B cell (primary cell): ENCODE data around the gene APMAP. TPM values are rescaled to one million over a fixed set of nuclear protein-coding genes. Genes with fewer than 3 reads are reported as not detected.
"Not testable (repeated sequence)": the region's sequence is repeated elsewhere in the genome, so short reads cannot be mapped to it uniquely, and the experiment has no call there.

ENCODE experiments used
- ATAC-seq: fragments of 200-7000 bp; cut with Tn5 transposase; one replicate; pipeline ENCODE4 v1.10.0; 2021; ENCODE audit warnings: low read depth, mild to moderate bottlenecking, moderate number of reproducible peaks, moderate library complexity
- CTCF ChIA-PET: fragments of 350-600 bp; sonication (Branson Sonifier 250); formaldehyde crosslinking; loops from one replicate; lab custom pipeline; 2021; ENCODE audit warnings: antibody characterized with exemption, inconsistent platforms; lab: Charles Lee
- POLR2A ChIA-PET: fragments of 350-600 bp; sonication (Branson Sonifier 250); formaldehyde crosslinking; loops from one replicate; lab custom pipeline; 2021; ENCODE audit warnings: antibody characterized with exemption; lab: Charles Lee
- DNase-seq: peaks from one replicate; pipeline ENCODE4 v3.0.0; 2013
- H2AFZ ChIP-seq: 2 replicates; pipeline ENCODE4 v1.6.1; 2012; ENCODE audit warnings: mild to moderate bottlenecking, low read depth, low read length; ENCODE audit not compliant: insufficient read depth, poor library complexity, severe bottlenecking
- H3K27ac ChIP-seq, 2 donors: 1 replicate in 1 of 2; 2 replicates in 1 of 2; pipeline ENCODE4 v1.5.1; 2012 to 2013; ENCODE audit warnings: low read length in 2 of 2, mild to moderate bottlenecking in 2 of 2, moderate library complexity in 1 of 2
- H3K27me3 ChIP-seq, 4 experiments: fragments of 200-600 bp in 1 of 4; sonication (generic) in 1 of 4; replicated peaks in 1 of 4; 1 replicate in 2 of 4; 2 replicates in 2 of 4; pipeline versions ENCODE4 v1.6.1 to v1.7.0; 2013 to 2016; ENCODE audit warnings: low read length in 3 of 4, mild to moderate bottlenecking in 2 of 4, mixed read lengths in 1 of 4, moderate library complexity in 1 of 4; ENCODE audit not compliant: insufficient read depth in 4 of 4, control insufficient read depth in 3 of 4; ENCODE audit errors: control extremely low read depth in 1 of 4
- H3K36me3 ChIP-seq, 2 experiments: replicated peaks in 1 of 2; 1 replicate in 1 of 2; 2 replicates in 1 of 2; pipeline versions ENCODE4 v1.6.1 to v1.7.1; 2013; ENCODE audit warnings: low read length in 1 of 2; ENCODE audit not compliant: insufficient read depth in 2 of 2, control insufficient read depth in 1 of 2; ENCODE audit errors: control extremely low read depth in 1 of 2, extremely low read depth in 1 of 2
- H3K4me1 ChIP-seq, 2 donors: fragments of 200-600 bp in 1 of 2; sonication (generic) in 1 of 2; 1 replicate in 1 of 2; 2 replicates in 1 of 2; pipeline versions ENCODE4 v1.5.1 to v1.6.1; 2013 to 2017; ENCODE audit warnings: low read length in 2 of 2; ENCODE audit not compliant: control insufficient read depth in 2 of 2, insufficient read depth in 2 of 2
- H3K4me2 ChIP-seq: replicated peaks from 2 replicates; pipeline ENCODE3; 2012; ENCODE audit warnings: mild to moderate bottlenecking, low read depth, low read length; ENCODE audit not compliant: poor library complexity, severe bottlenecking
- H3K4me3 ChIP-seq, 5 experiments: fragments of 200-600 bp in 1 of 5; sonication (generic) in 1 of 5; 1 replicate in 3 of 5; 2 replicates in 2 of 5; pipeline versions ENCODE4 v1.5.1 to v1.7.0; 2011 to 2016; ENCODE audit warnings: low read length in 4 of 5, mild to moderate bottlenecking in 4 of 5, low read depth in 2 of 5, control low read depth in 1 of 5, moderate library complexity in 1 of 5; ENCODE audit not compliant: insufficient read depth in 1 of 5; ENCODE audit errors: control extremely low read depth in 1 of 5, extremely low read depth in 1 of 5
- H3K79me2 ChIP-seq: fragments of 200-600 bp; sonication (generic); one replicate; pipeline ENCODE4 v1.6.0; 2016; ENCODE audit warnings: low read length; ENCODE audit not compliant: control insufficient read depth, insufficient read depth
- H3K9ac ChIP-seq: fragments of 200-600 bp; sonication (generic); 2 replicates; pipeline ENCODE4 v1.6.1; 2017; ENCODE audit warnings: mild to moderate bottlenecking, low read length, moderate library complexity
- H3K9me3 ChIP-seq, 3 donors: one replicate each; pipeline versions ENCODE4 v1.6.1 to v1.7.1; 2013; ENCODE audit warnings: low read length in 2 of 3; ENCODE audit not compliant: control insufficient read depth in 2 of 3, insufficient read depth in 1 of 3; ENCODE audit errors: control extremely low read depth in 1 of 3
- H4K20me1 ChIP-seq: 2 replicates; pipeline ENCODE4 v1.6.0; 2012; ENCODE audit warnings: mild to moderate bottlenecking, low read length; ENCODE audit not compliant: insufficient read depth, control insufficient read depth, poor library complexity, severe bottlenecking
- H3K27ac Mint-ChIP-seq: one replicate; pipeline ENCODE4 v1.8.0; 2021; ENCODE audit warnings: mixed read lengths
- H3K27me3 Mint-ChIP-seq: one replicate; pipeline ENCODE4 v1.8.0; 2021; ENCODE audit warnings: mixed read lengths
- H3K4me1 Mint-ChIP-seq: one replicate; pipeline ENCODE4 v1.8.0; 2021; ENCODE audit warnings: mixed read lengths
- H3K4me3 Mint-ChIP-seq: one replicate; pipeline ENCODE4 v1.8.0; 2021; ENCODE audit warnings: mixed read lengths
- H3K9me3 Mint-ChIP-seq: one replicate; pipeline ENCODE4 v1.8.0; 2022; ENCODE audit warnings: mixed read lengths; ENCODE audit not compliant: insufficient read depth
- CTCF ChIP-seq: fragments of 200-600 bp; IDR thresholded peaks from one replicate; pipeline ENCODE4 v1.8.0; 2022; ENCODE audit warnings: antibody characterized with exemption, mild to moderate bottlenecking
- EZH2 ChIP-seq: IDR thresholded peaks from 2 replicates; pipeline ENCODE4 v1.6.1; 2012; ENCODE audit warnings: borderline replicate concordance, low read depth, mild to moderate bottlenecking, moderate library complexity, low read length; ENCODE audit not compliant: insufficient read depth, poor library complexity, severe bottlenecking
- WGBS: methylation state at CpG from one replicate; pipeline ENCODE4 v1.1.5; 2013; ENCODE audit warnings: missing lambda C conversion rate; ENCODE audit not compliant: insufficient coverage; 5-methylcytosine and 5-hydroxymethylcytosine counted together
- intact Hi-C: fragments of 100-400 bp; cut with micrococcal nuclease; formaldehyde crosslinking; loops from one replicate; pipeline ENCODE4 v1.10.0; 2022
- polyA plus RNA-seq: library from polyadenylated mRNA; depleted of rRNA; stranded (reverse); fragments of >200 nt; gene quantifications from 2 replicates; pipeline ENCODE4 v1.2.3, GENCODE V29; 2012
- total RNA-seq, 2 donors: library from RNA; stranded (reverse); fragments of 120-200 nt in 1 of 2; gene quantifications; 1 replicate in 1 of 2; 2 replicates in 1 of 2; pipeline versions ENCODE4 v1.2.3 to v1.2.4, GENCODE V29; 2013 to 2022

APMAP gene
- total and polyA plus RNA-seq, 2 donors (not counting 1 experiment from before 2014, with no cell fraction given): 9.1 to 28.0 TPM

GRCh38 chr20:24933266-24933908, 59.2 kb downstream of the APMAP start:
- ChIA-PET POLR2A (no interaction called here), CTCF (no interaction called here)
- no peak overlapping the region for H2AFZ ChIP-seq
- H3K9me3 ChIP-seq: peaks cover 0 to 17% (median 3%) of the 10 kb centered on the region in 3 donors
- H4K20me1 ChIP-seq: no peaks in the 10 kb centered on the region
- H3K4me3 ChIP-seq: no peak overlapping the region
- intact Hi-C loops: no loop called here
- WGBS: 87% methylated on average over 6 of the region's 7 CpGs
- no peak for ATAC-seq
- Mint-ChIP-seq H3K9me3 (no peaks in the 10 kb centered on the region), H3K4me1 (no peaks in the 10 kb centered on the region), H3K27ac (no peak overlapping the region), H3K27me3 (peaks cover 18% of the 10 kb centered on the region), H3K4me3 (no peak overlapping the region)
- H3K4me1 ChIP-seq: no peaks in the 10 kb centered on the region
- no peak overlapping the region for H3K27ac ChIP-seq
- H3K9ac ChIP-seq: no peak overlapping the region
- DNase-seq: no peak
- H3K27me3 ChIP-seq: peaks cover 0 to 2% (median 0%) of the 10 kb centered on the region in 4 experiments
- no peaks in the 10 kb centered on the region for H3K79me2 ChIP-seq
- H3K36me3 ChIP-seq: no peaks in the 10 kb centered on the region
- TF ChIP-seq CTCF (no peak), EZH2 (no peak)
- no peak overlapping the region for H3K4me2 ChIP-seq

GRCh38 chr20:24931893-24932292, 60.7 kb downstream of the APMAP start:
- CTCF ChIA-PET, H3K27ac ChIP-seq: not testable (repeated sequence)

GRCh38 chr20:24930724-24931688, 61.5 kb downstream of the APMAP start:
- H3K4me1 ChIP-seq, H2AFZ ChIP-seq, H3K4me3 Mint-ChIP-seq, H3K79me2 ChIP-seq, H3K4me2 ChIP-seq, DNase-seq, H3K27me3 ChIP-seq, H3K9me3 Mint-ChIP-seq, intact Hi-C loops, H3K27ac ChIP-seq, ATAC-seq, H4K20me1 ChIP-seq, H3K36me3 ChIP-seq, H3K9ac ChIP-seq, POLR2A ChIA-PET, H3K4me1 Mint-ChIP-seq, CTCF ChIA-PET, H3K4me3 ChIP-seq, H3K27ac Mint-ChIP-seq: not testable (repeated sequence)
- peaks cover 0 to 10% (median under 1%) of the 10 kb centered on the region in 3 donors for H3K9me3 ChIP-seq
- peaks cover 14% of the 10 kb centered on the region for H3K27me3 Mint-ChIP-seq
- 64% methylated on average over 12 of the region's 15 CpGs for WGBS

More at GRCh38 chr20:24931893-24932292, 60.7 kb downstream of the APMAP start:
- intact Hi-C loops, H3K9ac ChIP-seq, H3K4me2 ChIP-seq, H4K20me1 ChIP-seq, H2AFZ ChIP-seq, H3K9me3 Mint-ChIP-seq, DNase-seq, H3K27me3 ChIP-seq, H3K27ac Mint-ChIP-seq, H3K4me3 Mint-ChIP-seq, H3K4me1 ChIP-seq, H3K4me3 ChIP-seq, H3K79me2 ChIP-seq, H3K36me3 ChIP-seq, POLR2A ChIA-PET, ATAC-seq, H3K4me1 Mint-ChIP-seq: not testable (repeated sequence)
- peaks cover 0 to 17% (median 3%) of the 10 kb centered on the region in 3 donors for H3K9me3 ChIP-seq
- no CpG with 5 or more reads among the region's 1 CpG for WGBS
- peaks cover 18% of the 10 kb centered on the region for H3K27me3 Mint-ChIP-seq
